Stimulated activated CD8-positive, alpha-beta memory T cell treated with anti-CD3 and anti-CD28 coated beads, Interleukin-7, amount 100 ng/mL, for 48 hours (primary cell): Measurements from ENCODE around the gene TGFBR3.
"Not testable (repeated sequence)": the region's sequence is repeated elsewhere in the genome, so short reads cannot be mapped to it uniquely, and the experiment has no call there.

Source experiments
- DNase-seq, 2 donors: peaks; one replicate each; pipeline ENCODE4 v3.0.0-alpha.2; 2020; ENCODE audit warnings: low read depth in 1 of 2; ENCODE audit errors: extremely low read depth in 1 of 2

The TGFBR3 gene

GRCh38 chr1:91666651-91667050, 219.3 kb downstream of the TGFBR3 start:
- DNase-seq, result not testable (repeated sequence)

GRCh38 chr1:91661121-91661520, 224.8 kb downstream of the TGFBR3 start:
- no peak for DNase-seq

GRCh38 chr1:91660708-91661107, 225.2 kb downstream of the TGFBR3 start:
- DNase-seq, result no peak

GRCh38 chr1:91655912-91656449, 230.0 kb downstream of the TGFBR3 start:
- no peak for DNase-seq

- no peak for DNase-seq
Measured at GRCh38 chr1:91653183-91653582, 232.8 kb downstream of the TGFBR3 start.

- DNase-seq, result no peak
Measured at GRCh38 chr1:91651661-91652071, 234.3 kb downstream of the TGFBR3 start.

- DNase-seq, result no peak
Measured at GRCh38 chr1:91651243-91651642, 234.7 kb downstream of the TGFBR3 start.

- DNase-seq, result no peak
Measured at GRCh38 chr1:91650764-91651163, 235.2 kb downstream of the TGFBR3 start.

GRCh38 chr1:91647061-91647460, 238.9 kb downstream of the TGFBR3 start:
- DNase-seq, result no peak

GRCh38 chr1:91645031-91645430, 240.9 kb downstream of the TGFBR3 start:
- DNase-seq, result no peak

GRCh38 chr1:91643431-91643830, 242.5 kb downstream of the TGFBR3 start:
- DNase-seq, result no peak

GRCh38 chr1:91640877-91641526, 244.9 kb downstream of the TGFBR3 start:
- DNase-seq, result no peak

GRCh38 chr1:91637539-91637994, 248.4 kb downstream of the TGFBR3 start:
- DNase-seq, result no peak

- no peak for DNase-seq
Measured at GRCh38 chr1:91635763-91636162, 250.2 kb downstream of the TGFBR3 start.

GRCh38 chr1:91633438-91633837, 252.5 kb downstream of the TGFBR3 start:
- no peak for DNase-seq

- DNase-seq, result no peak
Measured at GRCh38 chr1:91631718-91632330, 254.1 kb downstream of the TGFBR3 start.

GRCh38 chr1:91630803-91631202, 255.1 kb downstream of the TGFBR3 start:
- DNase-seq, result no peak
